WTC11 (cell line): ENCODE data around the gene SIM2. TPM values are rescaled to one million over a fixed set of nuclear protein-coding genes. Genes with fewer than 3 reads are reported as not detected.

Experiments
- ATAC-seq: fragments of 200-7000 bp; cut with Tn5 transposase; 2 replicates; pipeline ENCODE4 v1.10.0; 2021; ENCODE audit warnings: mild to moderate bottlenecking, moderate library complexity
- CTCF ChIA-PET: fragments of 300-600 bp; sonication (Branson Sonifier 250); formaldehyde crosslinking; loops from one replicate; lab custom pipeline; 2021; ENCODE audit warnings: antibody characterized with exemption; lab: Charles Lee
- POLR2A ChIA-PET: fragments of 350-600 bp; sonication (Branson Sonifier 250); formaldehyde crosslinking; loops from one replicate; lab custom pipeline; 2021; ENCODE audit warnings: antibody characterized with exemption; lab: Charles Lee
- DNase-seq: peaks from one replicate; pipeline ENCODE4 v3.0.0; 2021; ENCODE audit warnings: low spot score
- H3K27ac Mint-ChIP-seq: 2 replicates; pipeline ENCODE4 v1.8.0; 2021; ENCODE audit warnings: mixed read lengths
- H3K27me3 Mint-ChIP-seq: 2 replicates; pipeline ENCODE4 v1.8.0; 2021; ENCODE audit warnings: low read depth, mild to moderate bottlenecking, moderate library complexity, mixed read lengths
- H3K36me3 Mint-ChIP-seq: 2 replicates; pipeline ENCODE4 v1.8.0; 2021; ENCODE audit warnings: mixed read lengths
- H3K4me1 Mint-ChIP-seq: 2 replicates; pipeline ENCODE4 v1.8.0; 2022; ENCODE audit warnings: mixed read lengths
- H3K4me3 Mint-ChIP-seq: 2 replicates; pipeline ENCODE4 v1.8.0; 2021; ENCODE audit warnings: mild to moderate bottlenecking, moderate library complexity, mixed read lengths
- H3K9me3 Mint-ChIP-seq: 2 replicates; pipeline ENCODE4 v1.8.0; 2021; ENCODE audit warnings: mixed read lengths
- E2F5 ChIP-seq: sonication (generic); formaldehyde crosslinking; IDR thresholded peaks from 2 replicates; pipeline ENCODE4 v1.8.1; 2022; ENCODE audit warnings: mild to moderate bottlenecking, moderate library complexity, missing genetic modification reagents
- ESRRA ChIP-seq: sonication (generic); formaldehyde crosslinking; IDR thresholded peaks from 2 replicates; pipeline ENCODE4 v1.8.1; 2022; ENCODE audit warnings: mild to moderate bottlenecking, missing genetic modification reagents, borderline replicate concordance
- FOXK1 ChIP-seq: sonication (generic); formaldehyde crosslinking; IDR thresholded peaks from 2 replicates; pipeline ENCODE4 v1.8.0; 2022; ENCODE audit warnings: mild to moderate bottlenecking, moderate library complexity, missing genetic modification reagents
- IRF1 ChIP-seq: sonication (generic); formaldehyde crosslinking; IDR thresholded peaks from 2 replicates; pipeline ENCODE4 v1.8.0; 2023; ENCODE audit warnings: missing genetic modification reagents
- JUN ChIP-seq: sonication (generic); formaldehyde crosslinking; IDR thresholded peaks from 2 replicates; pipeline ENCODE4 v1.8.0; 2023; ENCODE audit warnings: mild to moderate bottlenecking, missing genetic modification reagents
- MXD4 ChIP-seq: fragments of 250-450 bp; sonication (Bioruptor Pico); IDR thresholded peaks from 2 replicates; pipeline ENCODE4 v1.8.0; 2021; ENCODE audit warnings: mild to moderate bottlenecking, moderate library complexity, borderline replicate concordance
- MYBL2 ChIP-seq: sonication (generic); formaldehyde crosslinking; IDR thresholded peaks from 2 replicates; pipeline ENCODE4 v1.8.1; 2023; ENCODE audit warnings: mild to moderate bottlenecking, moderate library complexity, missing genetic modification reagents
- NR3C1 ChIP-seq: sonication (generic); formaldehyde crosslinking; conservative IDR thresholded peaks from 2 replicates; pipeline ENCODE4 v1.8.1; 2023; ENCODE audit warnings: low read depth, mild to moderate bottlenecking, missing genetic modification reagents
- PRDM15 ChIP-seq: sonication (generic); formaldehyde crosslinking; IDR thresholded peaks from 2 replicates; pipeline ENCODE4 v1.8.0; 2022; ENCODE audit warnings: missing genetic modification reagents
- PRRX2 ChIP-seq: fragments of 250-450 bp; sonication (Bioruptor Pico); IDR thresholded peaks from 2 replicates; pipeline ENCODE4 v1.8.0; 2021; ENCODE audit warnings: mild to moderate bottlenecking
- STAT6 ChIP-seq: sonication (generic); formaldehyde crosslinking; conservative IDR thresholded peaks from 2 replicates; pipeline ENCODE4 v1.8.1; 2023; ENCODE audit warnings: mild to moderate bottlenecking, low read depth, missing genetic modification reagents, moderate library complexity
- TCF7 ChIP-seq: sonication (generic); formaldehyde crosslinking; IDR thresholded peaks from 2 replicates; pipeline ENCODE4 v1.8.0; 2022; ENCODE audit warnings: mild to moderate bottlenecking, low read depth, missing genetic modification reagents, moderate library complexity
- TEAD1 ChIP-seq: sonication (generic); formaldehyde crosslinking; IDR thresholded peaks from 2 replicates; pipeline ENCODE4 v1.8.0; 2022; ENCODE audit warnings: mild to moderate bottlenecking, missing genetic modification reagents
- ZNF219 ChIP-seq: sonication (generic); formaldehyde crosslinking; IDR thresholded peaks from 2 replicates; pipeline ENCODE4 v1.8.0; 2023; ENCODE audit warnings: missing genetic modification reagents, mild to moderate bottlenecking, borderline replicate concordance
- ZNF512 ChIP-seq: sonication (generic); formaldehyde crosslinking; IDR thresholded peaks from 2 replicates; pipeline ENCODE4 v1.8.1; 2022; ENCODE audit warnings: missing genetic modification reagents, borderline replicate concordance
- ZNF532 ChIP-seq: fragments of 250-450 bp; sonication (Bioruptor Pico); IDR thresholded peaks from 2 replicates; pipeline ENCODE4 v1.9.0; 2021; ENCODE audit warnings: mild to moderate bottlenecking, borderline replicate concordance
- ZNF671 ChIP-seq: fragments of 250-450 bp; sonication (Bioruptor Pico); IDR thresholded peaks from 2 replicates; pipeline ENCODE4 v1.8.0; 2021; ENCODE audit warnings: mild to moderate bottlenecking
- total RNA-seq: library from RNA; stranded (reverse); gene quantifications from 3 replicates; pipeline ENCODE4 v1.2.3, GENCODE V29; 2021

The SIM2 gene
- total RNA-seq, 1 experiment from 2014 or later = 0.17 TPM

GRCh38 chr21:36708286-36709029 lies 9.5 kb downstream of the SIM2 start:
- no peak for TF ChIP-seq ESRRA
- no peak for TF ChIP-seq NR3C1
- TF ChIP-seq PRDM15 = no peak
- TF ChIP-seq E2F5 (CRISPR knock-in tag) = no peak
- TF ChIP-seq, all 79 proteins: peak for 0
- no peaks in the 10 kb centered on the region for H3K36me3 Mint-ChIP-seq
- DNase-seq (no peak), ATAC-seq (no peak)
- POLR2A ChIA-PET = no interaction called here
- CTCF ChIA-PET = interaction anchor here (1.0 to 1.5 kb wide), 3 partner anchors 9 to 209 kb away, joined by 3 read pairs; no protein-coding TSS in a partner anchor
- H3K9me3 Mint-ChIP-seq = no peaks in the 10 kb centered on the region
- H3K27me3 Mint-ChIP-seq = peaks cover 100% of the 10 kb centered on the region
- H3K27ac Mint-ChIP-seq = no peak overlapping the region
- peaks cover 59% of the 10 kb centered on the region for H3K4me1 Mint-ChIP-seq
- peak overlapping the region; percentile 69 for H3K4me3 Mint-ChIP-seq

GRCh38 chr21:36709030-36709867 lies 10.3 kb downstream of the SIM2 start:
- ChIA-PET CTCF (interaction anchor here (0.8 to 2.5 kb wide), 10 partner anchors 9 to 218 kb away, joined by 3 to 20 read pairs (median 4); no protein-coding TSS in a partner anchor), POLR2A (interaction anchor here (1.5 kb wide), 1 partner anchor 9 kb away, joined by 3 read pairs; no protein-coding TSS in a partner anchor)
- ATAC-seq (peak; percentile 2; the same call in 1 of the 2 replicates), DNase-seq (peak; percentile 36)
- peak overlapping the region; percentile 69 for H3K4me3 Mint-ChIP-seq
- peaks cover 55% of the 10 kb centered on the region for H3K4me1 Mint-ChIP-seq
- TF ChIP-seq TCF7 (CRISPR knock-in tag) (no peak), FOXK1 (no peak), PRRX2 (no peak), ZNF219 (CRISPR knock-in tag) (no peak), TEAD1 (no peak), ZNF671 (no peak), ZNF512 (CRISPR knock-in tag) (no peak), STAT6 (CRISPR knock-in tag) (no peak), MYBL2 (no peak), MXD4 (CRISPR knock-in tag) (no peak), IRF1 (CRISPR knock-in tag) (no peak), ZNF532 (CRISPR knock-in tag) (no peak), JUN (CRISPR knock-in tag) (no peak)
- no peaks in the 10 kb centered on the region for H3K9me3 Mint-ChIP-seq
- peaks cover 100% of the 10 kb centered on the region for H3K27me3 Mint-ChIP-seq
- H3K36me3 Mint-ChIP-seq = no peaks in the 10 kb centered on the region
- H3K27ac Mint-ChIP-seq = no peak overlapping the region
